ENCODE measurements around the gene KIAA0825.

The KIAA0825 gene

DNA sequence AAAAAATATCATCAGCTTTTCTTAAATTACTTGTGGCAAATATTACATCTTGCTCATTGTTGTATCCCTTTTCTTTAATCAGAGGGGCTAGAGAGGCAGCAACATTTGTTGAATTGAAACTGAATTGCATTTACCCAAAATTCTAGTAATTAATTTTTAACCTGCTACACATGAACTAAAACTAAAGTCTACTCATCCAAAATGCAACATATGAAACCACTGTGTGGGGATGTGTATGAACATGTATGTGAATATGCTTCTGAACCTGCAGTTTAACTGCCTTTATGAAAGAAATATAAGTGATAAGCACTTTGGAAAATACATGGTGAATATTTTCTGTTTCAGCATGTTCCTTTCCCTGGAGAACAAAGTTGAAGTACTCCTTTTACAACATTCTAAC lies 158.5 kb downstream of the KIAA0825 start:
- Mint-ChIP-seq H3K27ac (no peak overlapping the region), H3K36me3 (ENCODE audit: low read depth) (no peaks in the 10 kb centered on the region), H3K9me3 (no peaks in the 10 kb centered on the region), H3K4me1 (no peaks in the 10 kb centered on the region), H3K4me3 (no peak overlapping the region), H3K27me3 (ENCODE audit: low read depth, poor library complexity) (peaks cover 3% of the 10 kb centered on the region)
- TF ChIP-seq, protein P1, sequence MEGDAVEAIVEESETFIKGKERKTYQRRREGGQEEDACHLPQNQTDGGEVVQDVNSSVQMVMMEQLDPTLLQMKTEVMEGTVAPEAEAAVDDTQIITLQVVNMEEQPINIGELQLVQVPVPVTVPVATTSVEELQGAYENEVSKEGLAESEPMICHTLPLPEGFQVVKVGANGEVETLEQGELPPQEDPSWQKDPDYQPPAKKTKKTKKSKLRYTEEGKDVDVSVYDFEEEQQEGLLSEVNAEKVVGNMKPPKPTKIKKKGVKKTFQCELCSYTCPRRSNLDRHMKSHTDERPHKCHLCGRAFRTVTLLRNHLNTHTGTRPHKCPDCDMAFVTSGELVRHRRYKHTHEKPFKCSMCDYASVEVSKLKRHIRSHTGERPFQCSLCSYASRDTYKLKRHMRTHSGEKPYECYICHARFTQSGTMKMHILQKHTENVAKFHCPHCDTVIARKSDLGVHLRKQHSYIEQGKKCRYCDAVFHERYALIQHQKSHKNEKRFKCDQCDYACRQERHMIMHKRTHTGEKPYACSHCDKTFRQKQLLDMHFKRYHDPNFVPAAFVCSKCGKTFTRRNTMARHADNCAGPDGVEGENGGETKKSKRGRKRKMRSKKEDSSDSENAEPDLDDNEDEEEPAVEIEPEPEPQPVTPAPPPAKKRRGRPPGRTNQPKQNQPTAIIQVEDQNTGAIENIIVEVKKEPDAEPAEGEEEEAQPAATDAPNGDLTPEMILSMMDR (IDR thresholded peaks at IDR 0.05), result no peak
- no peak for DNase-seq

DNA sequence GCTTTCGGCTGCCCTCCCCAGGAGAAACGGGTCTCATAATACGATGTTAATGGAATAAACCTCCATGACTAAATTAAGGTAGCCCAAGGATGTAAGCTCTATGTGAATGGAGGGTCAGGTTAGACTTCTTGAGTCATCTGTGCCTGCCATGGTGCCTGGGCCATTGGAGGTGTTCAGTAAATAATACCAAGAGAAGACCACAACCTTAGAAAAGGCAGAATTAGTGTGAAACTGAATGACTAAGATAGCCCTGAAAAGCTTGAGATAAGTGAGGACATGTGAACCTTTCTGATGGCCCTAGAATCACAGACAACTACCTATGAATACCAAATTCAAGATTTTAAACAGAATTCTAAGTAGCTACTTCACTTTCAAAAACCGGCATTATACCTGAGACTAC lies 160.6 kb downstream of the KIAA0825 start:
- Mint-ChIP-seq H3K4me1 (no peaks in the 10 kb centered on the region), H3K27ac (no peak overlapping the region), H3K4me3 (no peak overlapping the region), H3K36me3 (ENCODE audit: low read depth) (no peaks in the 10 kb centered on the region), H3K9me3 (no peaks in the 10 kb centered on the region), H3K27me3 (ENCODE audit: low read depth, poor library complexity) (peaks cover 3% of the 10 kb centered on the region)
- TF ChIP-seq, protein P1 (IDR thresholded peaks at IDR 0.05), result no peak
- DNase-seq, result no peak

GRCh38 chr5:94445726-94446125 lies 172.7 kb downstream of the KIAA0825 start:
- TF ChIP-seq, protein P1 (IDR thresholded peaks at IDR 0.05), result no peak
- no peak for DNase-seq
- H3K27me3 Mint-ChIP-seq (ENCODE audit: low read depth, poor library complexity), result no peaks in the 10 kb centered on the region
- no peaks in the 10 kb centered on the region for H3K36me3 Mint-ChIP-seq (ENCODE audit: low read depth)
- no peaks in the 10 kb centered on the region for H3K9me3 Mint-ChIP-seq
- no peak overlapping the region for H3K4me3 Mint-ChIP-seq
- H3K27ac Mint-ChIP-seq, result no peak overlapping the region
- H3K4me1 Mint-ChIP-seq, result no peaks in the 10 kb centered on the region

GRCh38 chr5:94442991-94443390 lies 175.4 kb downstream of the KIAA0825 start:
- H3K4me1 Mint-ChIP-seq, result no peaks in the 10 kb centered on the region
- TF ChIP-seq, protein P1 (IDR thresholded peaks at IDR 0.05), result no peak
- H3K9me3 Mint-ChIP-seq, result no peaks in the 10 kb centered on the region
- no peak overlapping the region for H3K27ac Mint-ChIP-seq
- H3K4me3 Mint-ChIP-seq, result no peak overlapping the region
- H3K36me3 Mint-ChIP-seq (ENCODE audit: low read depth), result no peaks in the 10 kb centered on the region
- DNase-seq, result no peak
- H3K27me3 Mint-ChIP-seq (ENCODE audit: low read depth, poor library complexity), result no peaks in the 10 kb centered on the region

GRCh38 chr5:94442076-94442475 lies 176.3 kb downstream of the KIAA0825 start:
- no peaks in the 10 kb centered on the region for H3K9me3 Mint-ChIP-seq
- H3K27me3 Mint-ChIP-seq (ENCODE audit: low read depth, poor library complexity), result no peaks in the 10 kb centered on the region
- no peaks in the 10 kb centered on the region for H3K4me1 Mint-ChIP-seq
- TF ChIP-seq, protein P1 (IDR thresholded peaks at IDR 0.05), result no peak
- no peak for DNase-seq
- no peaks in the 10 kb centered on the region for H3K36me3 Mint-ChIP-seq (ENCODE audit: low read depth)
- H3K27ac Mint-ChIP-seq, result no peak overlapping the region
- H3K4me3 Mint-ChIP-seq, result no peak overlapping the region

DNA sequence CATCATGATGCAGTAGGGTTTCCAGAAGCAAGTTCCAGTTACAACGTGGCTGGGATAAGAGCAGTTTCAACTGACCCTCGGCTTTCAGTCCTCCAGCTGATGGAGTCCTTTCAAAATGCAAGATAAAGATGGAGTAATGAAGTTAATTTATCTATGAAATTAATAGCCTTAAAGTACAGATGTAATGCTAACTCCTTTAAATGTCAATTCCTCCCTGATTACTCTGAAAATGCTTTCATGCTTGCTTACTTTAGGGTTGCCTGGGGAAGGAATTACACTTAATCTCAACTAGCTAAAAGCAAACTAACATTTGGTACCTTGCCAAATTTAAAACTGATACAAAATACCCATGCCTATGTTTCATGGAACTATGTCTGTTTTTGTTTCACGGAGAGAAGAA lies 178.4 kb downstream of the KIAA0825 start:
- no peak for DNase-seq
- TF ChIP-seq, protein P1 (IDR thresholded peaks at IDR 0.05), result no peak
- Mint-ChIP-seq H3K27me3 (ENCODE audit: low read depth, poor library complexity) (no peaks in the 10 kb centered on the region), H3K36me3 (ENCODE audit: low read depth) (no peaks in the 10 kb centered on the region), H3K4me3 (no peak overlapping the region), H3K9me3 (no peaks in the 10 kb centered on the region), H3K4me1 (no peaks in the 10 kb centered on the region), H3K27ac (no peak overlapping the region)
